B cell (primary cell): ENCODE results near the gene ILDR1. TPM values are rescaled to one million over a fixed set of nuclear protein-coding genes. Genes with fewer than 3 reads are reported as not detected.

ENCODE experiments used
- ATAC-seq: fragments of 200-7000 bp; cut with Tn5 transposase; one replicate; pipeline ENCODE4 v1.10.0; 2021; ENCODE audit warnings: low read depth, mild to moderate bottlenecking, moderate number of reproducible peaks, moderate library complexity
- CTCF ChIA-PET: fragments of 350-600 bp; sonication (Branson Sonifier 250); formaldehyde crosslinking; loops from one replicate; lab custom pipeline; 2021; ENCODE audit warnings: antibody characterized with exemption, inconsistent platforms; lab: Charles Lee
- POLR2A ChIA-PET: fragments of 350-600 bp; sonication (Branson Sonifier 250); formaldehyde crosslinking; loops from one replicate; lab custom pipeline; 2021; ENCODE audit warnings: antibody characterized with exemption; lab: Charles Lee
- DNase-seq: peaks from one replicate; pipeline ENCODE4 v3.0.0; 2013
- H2AFZ ChIP-seq: 2 replicates; pipeline ENCODE4 v1.6.1; 2012; ENCODE audit warnings: mild to moderate bottlenecking, low read depth, low read length; ENCODE audit not compliant: insufficient read depth, poor library complexity, severe bottlenecking
- H3K27ac ChIP-seq, 2 donors: 1 replicate in 1 of 2; 2 replicates in 1 of 2; pipeline ENCODE4 v1.5.1; 2012 to 2013; ENCODE audit warnings: low read length in 2 of 2, mild to moderate bottlenecking in 2 of 2, moderate library complexity in 1 of 2
- H3K27me3 ChIP-seq, 4 experiments: fragments of 200-600 bp in 1 of 4; sonication (generic) in 1 of 4; replicated peaks in 1 of 4; 1 replicate in 2 of 4; 2 replicates in 2 of 4; pipeline versions ENCODE4 v1.6.1 to v1.7.0; 2013 to 2016; ENCODE audit warnings: low read length in 3 of 4, mild to moderate bottlenecking in 2 of 4, mixed read lengths in 1 of 4, moderate library complexity in 1 of 4; ENCODE audit not compliant: insufficient read depth in 4 of 4, control insufficient read depth in 3 of 4; ENCODE audit errors: control extremely low read depth in 1 of 4
- H3K36me3 ChIP-seq, 2 experiments: replicated peaks in 1 of 2; 1 replicate in 1 of 2; 2 replicates in 1 of 2; pipeline versions ENCODE4 v1.6.1 to v1.7.1; 2013; ENCODE audit warnings: low read length in 1 of 2; ENCODE audit not compliant: insufficient read depth in 2 of 2, control insufficient read depth in 1 of 2; ENCODE audit errors: control extremely low read depth in 1 of 2, extremely low read depth in 1 of 2
- H3K4me1 ChIP-seq, 2 donors: fragments of 200-600 bp in 1 of 2; sonication (generic) in 1 of 2; 1 replicate in 1 of 2; 2 replicates in 1 of 2; pipeline versions ENCODE4 v1.5.1 to v1.6.1; 2013 to 2017; ENCODE audit warnings: low read length in 2 of 2; ENCODE audit not compliant: control insufficient read depth in 2 of 2, insufficient read depth in 2 of 2
- H3K4me2 ChIP-seq: replicated peaks from 2 replicates; pipeline ENCODE3; 2012; ENCODE audit warnings: mild to moderate bottlenecking, low read depth, low read length; ENCODE audit not compliant: poor library complexity, severe bottlenecking
- H3K4me3 ChIP-seq, 5 experiments: fragments of 200-600 bp in 1 of 5; sonication (generic) in 1 of 5; 1 replicate in 3 of 5; 2 replicates in 2 of 5; pipeline versions ENCODE4 v1.5.1 to v1.7.0; 2011 to 2016; ENCODE audit warnings: low read length in 4 of 5, mild to moderate bottlenecking in 4 of 5, low read depth in 2 of 5, control low read depth in 1 of 5, moderate library complexity in 1 of 5; ENCODE audit not compliant: insufficient read depth in 1 of 5; ENCODE audit errors: control extremely low read depth in 1 of 5, extremely low read depth in 1 of 5
- H3K79me2 ChIP-seq: fragments of 200-600 bp; sonication (generic); one replicate; pipeline ENCODE4 v1.6.0; 2016; ENCODE audit warnings: low read length; ENCODE audit not compliant: control insufficient read depth, insufficient read depth
- H3K9ac ChIP-seq: fragments of 200-600 bp; sonication (generic); 2 replicates; pipeline ENCODE4 v1.6.1; 2017; ENCODE audit warnings: mild to moderate bottlenecking, low read length, moderate library complexity
- H3K9me3 ChIP-seq, 3 donors: one replicate each; pipeline versions ENCODE4 v1.6.1 to v1.7.1; 2013; ENCODE audit warnings: low read length in 2 of 3; ENCODE audit not compliant: control insufficient read depth in 2 of 3, insufficient read depth in 1 of 3; ENCODE audit errors: control extremely low read depth in 1 of 3
- H4K20me1 ChIP-seq: 2 replicates; pipeline ENCODE4 v1.6.0; 2012; ENCODE audit warnings: mild to moderate bottlenecking, low read length; ENCODE audit not compliant: insufficient read depth, control insufficient read depth, poor library complexity, severe bottlenecking
- H3K27ac Mint-ChIP-seq: one replicate; pipeline ENCODE4 v1.8.0; 2021; ENCODE audit warnings: mixed read lengths
- H3K27me3 Mint-ChIP-seq: one replicate; pipeline ENCODE4 v1.8.0; 2021; ENCODE audit warnings: mixed read lengths
- H3K4me1 Mint-ChIP-seq: one replicate; pipeline ENCODE4 v1.8.0; 2021; ENCODE audit warnings: mixed read lengths
- H3K4me3 Mint-ChIP-seq: one replicate; pipeline ENCODE4 v1.8.0; 2021; ENCODE audit warnings: mixed read lengths
- H3K9me3 Mint-ChIP-seq: one replicate; pipeline ENCODE4 v1.8.0; 2022; ENCODE audit warnings: mixed read lengths; ENCODE audit not compliant: insufficient read depth
- CTCF ChIP-seq: fragments of 200-600 bp; IDR thresholded peaks from one replicate; pipeline ENCODE4 v1.8.0; 2022; ENCODE audit warnings: antibody characterized with exemption, mild to moderate bottlenecking
- EZH2 ChIP-seq: IDR thresholded peaks from 2 replicates; pipeline ENCODE4 v1.6.1; 2012; ENCODE audit warnings: borderline replicate concordance, low read depth, mild to moderate bottlenecking, moderate library complexity, low read length; ENCODE audit not compliant: insufficient read depth, poor library complexity, severe bottlenecking
- WGBS: methylation state at CpG from one replicate; pipeline ENCODE4 v1.1.5; 2013; ENCODE audit warnings: missing lambda C conversion rate; ENCODE audit not compliant: insufficient coverage; 5-methylcytosine and 5-hydroxymethylcytosine counted together
- intact Hi-C: fragments of 100-400 bp; cut with micrococcal nuclease; formaldehyde crosslinking; loops from one replicate; pipeline ENCODE4 v1.10.0; 2022
- polyA plus RNA-seq: library from polyadenylated mRNA; depleted of rRNA; stranded (reverse); fragments of >200 nt; gene quantifications from 2 replicates; pipeline ENCODE4 v1.2.3, GENCODE V29; 2012
- total RNA-seq, 2 donors: library from RNA; stranded (reverse); fragments of 120-200 nt in 1 of 2; gene quantifications; 1 replicate in 1 of 2; 2 replicates in 1 of 2; pipeline versions ENCODE4 v1.2.3 to v1.2.4, GENCODE V29; 2013 to 2022

ILDR1 gene
- total and polyA plus RNA-seq, 2 donors (not counting 1 experiment from before 2014, with no cell fraction given): 1.9 to 4.7 TPM

- peak; percentile 39 for DNase-seq
- H3K4me3 Mint-ChIP-seq: peak overlapping the region; percentile 2
- ATAC-seq: peak; percentile 71
- no peak overlapping the region for H2AFZ ChIP-seq
- POLR2A ChIA-PET: interaction anchor here (1.2 to 1.3 kb wide), 2 partner anchors 16 to 52 kb away, joined by 4 to 6 read pairs; no protein-coding TSS in a partner anchor
- peaks cover 30 to 36% of the 10 kb centered on the region in 2 donors for H3K4me1 ChIP-seq
- peaks cover 0 to 7% (median 0%) of the 10 kb centered on the region in 3 donors for H3K9me3 ChIP-seq
- CTCF ChIA-PET: interaction anchor here (0.7 to 2.3 kb wide), 9 partner anchors 10 to 275 kb away, joined by 3 to 8 read pairs (median 4); no protein-coding TSS in a partner anchor
- H3K79me2 ChIP-seq: no peaks in the 10 kb centered on the region
- no peaks in the 10 kb centered on the region for H4K20me1 ChIP-seq
- intact Hi-C loops: no loop called here
- H3K36me3 ChIP-seq: no peaks in the 10 kb centered on the region
- H3K27ac ChIP-seq: peak overlapping the region in 1 of 2 donors; percentile 17
- peak overlapping the region in 1 of 5 experiments; percentile 1 for H3K4me3 ChIP-seq
- H3K27me3 ChIP-seq: no peaks in the 10 kb centered on the region
- no peak overlapping the region for H3K9ac ChIP-seq
- H3K9me3 Mint-ChIP-seq: no peaks in the 10 kb centered on the region
- H3K27me3 Mint-ChIP-seq: no peaks in the 10 kb centered on the region
- peak overlapping the region; percentile 42 for H3K4me2 ChIP-seq
- TF ChIP-seq EZH2 (no peak), CTCF (no peak)
- H3K4me1 Mint-ChIP-seq: peaks cover 42% of the 10 kb centered on the region
- H3K27ac Mint-ChIP-seq: no peak overlapping the region
These were observed 3.2 kb upstream of the ILDR1 start for GRCh38 chr3:122025296-122025695.

- Histone ChIP-seq H3K4me3 (peak overlapping the region in 1 of 5 experiments; percentile 1), H3K27ac (peak overlapping the region in 1 of 2 donors; percentile 17), H3K4me1 (peaks cover 28 to 34% of the 10 kb centered on the region in 2 donors), H3K9me3 (peaks cover 0 to 7% (median 0%) of the 10 kb centered on the region in 3 donors), H3K27me3 (no peaks in the 10 kb centered on the region), H3K79me2 (no peaks in the 10 kb centered on the region), H4K20me1 (no peaks in the 10 kb centered on the region), H3K9ac (no peak overlapping the region), H3K4me2 (peak overlapping the region; percentile 42), H2AFZ (no peak overlapping the region), H3K36me3 (no peaks in the 10 kb centered on the region)
- CTCF ChIA-PET: interaction anchor here (0.7 to 2.3 kb wide), 8 partner anchors 9 to 275 kb away, joined by 3 to 8 read pairs (median 4); no protein-coding TSS in a partner anchor
- DNase-seq (no peak), ATAC-seq (no peak)
- Mint-ChIP-seq H3K9me3 (no peaks in the 10 kb centered on the region), H3K4me1 (peaks cover 41% of the 10 kb centered on the region), H3K27ac (peak overlapping the region; percentile 24), H3K27me3 (no peaks in the 10 kb centered on the region), H3K4me3 (peak overlapping the region; percentile 2)
- POLR2A ChIA-PET: interaction anchor here (1.2 to 1.3 kb wide), 2 partner anchors 16 to 53 kb away, joined by 4 to 6 read pairs; no protein-coding TSS in a partner anchor
- TF ChIP-seq EZH2: no peak
- no peak for TF ChIP-seq CTCF
- WGBS: no CpG with 5 or more reads among the region's 2 CpGs
- intact Hi-C loops: no loop called here
These were observed 2.8 kb upstream of the ILDR1 start for GRCh38 chr3:122024800-122025199.
